SK-N-MC (cell line): Measurements from ENCODE around the gene TAF4.

Source experiments
- DNase-seq: peaks from one replicate; pipeline ENCODE4 v3.0.0-alpha.2; 2011; ENCODE audit warnings: low read depth, low spot score
- H3K27ac ChIP-seq: fragments of 200-600 bp; sonication (generic); 2 replicates; pipeline ENCODE4 v1.5.1; 2016; ENCODE audit warnings: mixed run types
- H3K36me3 ChIP-seq: fragments of 200-600 bp; sonication (generic); 2 replicates; pipeline ENCODE4 v1.6.1; 2017; ENCODE audit warnings: antibody characterized with exemption, low read length, mixed read lengths; ENCODE audit not compliant: insufficient read depth
- H3K4me3 ChIP-seq: fragments of 200-600 bp; sonication (generic); 2 replicates; pipeline ENCODE4 v1.5.1; 2016
- H3K9ac ChIP-seq: fragments of 200-600 bp; sonication (generic); 2 replicates; pipeline ENCODE4 v1.8.0; 2017; ENCODE audit warnings: mixed run types, mixed read lengths; ENCODE audit not compliant: insufficient read length
- H3K9me3 ChIP-seq: fragments of 200-600 bp; sonication (generic); 2 replicates; pipeline ENCODE4 v1.6.1; 2017; ENCODE audit warnings: low read depth, mild to moderate bottlenecking, antibody characterized with exemption, low read length, moderate library complexity, mixed read lengths
- EZH2 ChIP-seq: fragments of 200-600 bp; sonication (generic); IDR thresholded peaks from one replicate; pipeline ENCODE4 v1.6.1; 2017; ENCODE audit warnings: antibody characterized with exemption
- FOXP2 ChIP-seq: optimal IDR thresholded peaks from 2 replicates; pipeline ENCODE3; 2011; ENCODE audit warnings: mild to moderate bottlenecking, moderate library complexity; ENCODE audit not compliant: insufficient read depth; ENCODE audit errors: extremely low read length, control extremely low read depth
- POLR2AphosphoS5 ChIP-seq: IDR thresholded peaks from 2 replicates; pipeline ENCODE4 v1.6.1; 2012; ENCODE audit warnings: mild to moderate bottlenecking, low read depth, low read length, borderline replicate concordance

TAF4 gene

DNA sequence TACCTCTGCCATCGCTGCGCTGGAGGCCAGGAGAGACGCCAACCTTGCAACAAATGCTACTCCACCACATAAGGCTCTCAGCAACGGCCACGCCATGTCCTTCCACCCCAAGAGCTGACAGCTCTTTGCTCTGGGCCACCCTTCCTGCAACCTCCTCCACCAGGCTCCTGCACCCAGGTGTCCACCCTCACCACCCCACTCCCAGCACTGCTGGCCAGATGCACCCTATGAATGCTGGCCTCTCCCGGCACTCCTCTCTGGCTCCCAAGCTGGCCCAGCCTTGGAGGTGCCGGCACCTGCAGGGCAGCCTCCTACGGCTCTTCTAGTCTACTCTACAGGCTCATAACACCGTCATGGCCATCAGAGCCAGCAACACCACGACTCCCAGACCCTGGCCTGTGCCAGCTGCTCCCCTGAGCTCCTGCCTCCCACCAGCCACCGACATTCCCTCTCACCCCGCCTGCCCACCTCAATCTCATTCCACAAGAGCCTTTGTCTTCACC is 11.2 kb downstream of the TAF4 start:
- TF ChIP-seq FOXP2 (no peak), EZH2 (no peak), POLR2AphosphoS5 (no peak)
- Histone ChIP-seq H3K4me3 (no peak overlapping the region), H3K36me3 (no peaks in the 10 kb centered on the region), H3K27ac (no peak overlapping the region), H3K9me3 (no peaks in the 10 kb centered on the region), H3K9ac (no peak overlapping the region)
- DNase-seq = no peak

DNA sequence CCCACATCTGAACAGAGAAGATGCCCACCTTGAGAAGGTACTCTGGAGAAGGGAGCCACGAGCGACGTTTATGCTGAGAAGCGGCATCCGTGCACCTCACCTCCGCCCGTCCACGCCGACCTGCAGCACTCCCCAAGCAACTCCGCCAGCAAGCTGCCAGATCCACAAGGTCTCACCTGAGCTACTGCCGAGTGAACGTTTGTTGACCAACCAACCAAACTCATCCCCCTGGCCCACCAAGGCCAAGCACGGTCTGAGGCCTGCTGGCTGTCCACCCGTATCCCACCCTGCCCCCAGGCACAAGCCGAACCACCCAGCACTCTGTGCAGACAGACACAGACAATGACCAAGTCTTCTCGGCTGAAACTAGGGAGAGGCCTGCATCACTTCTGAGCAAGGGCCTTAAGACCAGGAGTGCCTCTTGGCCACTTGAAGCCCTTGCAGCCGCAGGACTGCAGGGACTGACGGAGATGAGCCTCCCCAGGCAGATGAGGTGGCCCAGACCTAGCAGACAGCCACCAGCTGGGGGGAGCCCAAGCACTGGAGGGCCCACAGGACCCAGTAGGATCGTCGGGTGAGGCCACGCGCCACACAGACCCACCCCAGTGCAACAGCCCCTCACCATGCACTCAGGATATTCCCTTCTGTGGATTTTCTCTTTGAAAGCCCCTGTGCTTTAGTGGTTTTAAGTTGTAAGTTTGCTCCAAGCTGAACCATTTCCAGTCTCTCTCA is 12.1 kb downstream of the TAF4 start:
- H3K9me3 ChIP-seq = no peaks in the 10 kb centered on the region
- TF ChIP-seq POLR2AphosphoS5 (no peak), FOXP2 (no peak)

GRCh38 chr20:62052842-62053464 is 12.7 kb downstream of the TAF4 start:
- no peak overlapping the region for H3K27ac ChIP-seq
- DNase-seq = no peak
- no peaks in the 10 kb centered on the region for H3K9me3 ChIP-seq
- no peaks in the 10 kb centered on the region for H3K36me3 ChIP-seq
- H3K4me3 ChIP-seq = no peak overlapping the region
- TF ChIP-seq FOXP2 = no peak
- no peak for TF ChIP-seq EZH2
- no peak for TF ChIP-seq POLR2AphosphoS5
- no peak overlapping the region for H3K9ac ChIP-seq

More for the DNA sequence above, 12.1 kb downstream of the TAF4 start:
- DNase-seq = no peak
- Histone ChIP-seq H3K27ac (no peak overlapping the region), H3K36me3 (no peaks in the 10 kb centered on the region), H3K9ac (no peak overlapping the region), H3K4me3 (no peak overlapping the region)

DNA sequence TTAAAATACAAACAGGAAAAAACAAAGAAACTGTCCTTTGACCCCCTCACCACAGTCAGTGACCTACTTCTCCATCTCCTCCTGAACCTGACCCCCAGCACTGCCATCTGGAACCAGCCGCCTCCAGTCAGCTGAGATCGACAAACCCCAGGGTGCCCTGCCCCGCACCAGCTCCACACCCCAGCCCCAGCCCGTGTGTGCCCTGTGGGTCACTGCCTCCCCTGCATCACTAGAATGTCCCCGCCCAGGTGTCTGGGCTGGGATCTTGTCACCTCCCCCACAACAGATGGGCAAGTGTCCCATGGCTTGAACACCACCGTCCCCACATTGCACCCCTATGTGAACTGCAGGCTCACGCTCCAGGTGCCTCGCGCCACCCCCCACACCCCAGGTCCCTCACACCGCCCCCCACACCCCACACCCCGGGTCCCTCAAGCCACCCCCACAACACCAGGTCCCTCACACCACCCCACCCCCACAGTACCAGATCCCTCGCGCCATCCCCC is 13.3 kb downstream of the TAF4 start:
- Histone ChIP-seq H3K9ac (no peak overlapping the region), H3K9me3 (no peaks in the 10 kb centered on the region), H3K27ac (no peak overlapping the region), H3K4me3 (no peak overlapping the region), H3K36me3 (no peaks in the 10 kb centered on the region)
- DNase-seq = no peak
- TF ChIP-seq EZH2 (no peak), FOXP2 (no peak), POLR2AphosphoS5 (no peak)

DNA sequence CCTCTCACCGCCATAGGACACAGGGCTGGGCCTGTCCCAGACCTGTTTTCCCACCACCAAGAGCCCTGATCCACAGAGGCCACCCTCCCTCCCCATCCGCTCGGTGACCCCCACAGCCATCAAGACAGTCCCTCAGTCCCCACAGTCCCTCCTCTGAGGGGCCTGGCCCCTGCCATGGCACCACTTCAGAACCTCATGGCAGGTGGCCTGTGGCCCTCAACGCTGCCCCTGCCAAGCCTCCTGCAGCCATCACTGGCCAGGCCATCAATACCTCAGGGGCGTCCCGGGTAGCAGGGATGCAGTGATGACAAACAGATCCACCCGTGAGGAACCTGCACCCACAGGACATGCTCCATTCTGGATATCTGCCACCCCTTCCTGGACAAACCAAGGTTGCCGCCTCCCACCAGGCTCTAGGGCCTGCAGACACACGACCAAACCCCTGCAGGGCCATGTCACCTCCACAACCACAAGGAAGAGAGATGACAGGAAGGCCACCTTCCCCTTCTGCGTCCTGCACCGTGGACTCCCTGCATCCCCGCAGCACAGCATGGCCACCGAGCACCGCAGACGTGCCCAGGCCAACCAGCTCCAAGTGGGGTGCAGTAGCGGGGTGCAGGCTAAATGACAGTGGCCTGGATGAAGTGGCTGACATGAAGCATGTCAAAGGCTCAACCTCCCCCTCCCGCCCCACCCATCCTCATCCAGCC is 14.0 kb downstream of the TAF4 start:
- Histone ChIP-seq H3K36me3 (no peaks in the 10 kb centered on the region), H3K9ac (no peak overlapping the region), H3K9me3 (no peaks in the 10 kb centered on the region), H3K4me3 (no peak overlapping the region), H3K27ac (no peak overlapping the region)
- TF ChIP-seq EZH2 = no peak
- TF ChIP-seq FOXP2 = no peak
- no peak for TF ChIP-seq POLR2AphosphoS5
- DNase-seq = no peak

GRCh38 chr20:62051144-62051543 is 14.5 kb downstream of the TAF4 start:
- Histone ChIP-seq H3K4me3 (no peak overlapping the region), H3K36me3 (no peaks in the 10 kb centered on the region), H3K9me3 (no peaks in the 10 kb centered on the region), H3K9ac (no peak overlapping the region), H3K27ac (no peak overlapping the region)
- no peak for DNase-seq
- TF ChIP-seq FOXP2 (no peak), POLR2AphosphoS5 (no peak), EZH2 (no peak)

GRCh38 chr20:62050166-62051120 is 15.2 kb downstream of the TAF4 start:
- no peak overlapping the region for H3K27ac ChIP-seq
- no peak for DNase-seq
- H3K36me3 ChIP-seq = no peaks in the 10 kb centered on the region
- no peaks in the 10 kb centered on the region for H3K9me3 ChIP-seq
- no peak overlapping the region for H3K4me3 ChIP-seq
- TF ChIP-seq EZH2 (no peak), POLR2AphosphoS5 (no peak), FOXP2 (no peak)
- no peak overlapping the region for H3K9ac ChIP-seq
